Heart left ventricle (tissue), 16 donors: ENCODE data around the gene SLC16A7. TPM values are rescaled to one million over a fixed set of nuclear protein-coding genes. Genes with fewer than 3 reads are reported as not detected.

Experiments used
- ATAC-seq, 4 donors: fragments of 200-7000 bp; cut with Tn5 transposase; one replicate each; pipeline ENCODE4 v1.9.1; 2020 to 2022; ENCODE audit warnings: moderate library complexity in 4 of 4, mild to moderate bottlenecking in 3 of 4, moderate number of reproducible peaks in 1 of 4
- DNase-seq, 5 donors: peaks; one replicate each; pipeline ENCODE4 v3.0.0-alpha.2; 2020
- H3K27ac ChIP-seq, 12 donors: fragments of 200-600 bp; sonication (generic) in 4 of 12; one replicate each; pipeline versions ENCODE4 v1.5.0 to v1.8.0; 2016 to 2022; ENCODE audit warnings: mild to moderate bottlenecking in 2 of 12
- H3K27me3 ChIP-seq, 9 donors: fragments of 200-600 bp; sonication (generic) in 2 of 9; one replicate each; pipeline versions ENCODE4 v1.5.1 to v1.8.0; 2016 to 2022; ENCODE audit warnings: mild to moderate bottlenecking in 3 of 9
- H3K36me3 ChIP-seq, 9 donors: fragments of 200-600 bp; sonication (generic) in 2 of 9; one replicate each; pipeline versions ENCODE4 v1.5.0 to v1.8.0; 2018 to 2022; ENCODE audit warnings: mild to moderate bottlenecking in 2 of 9
- H3K4me1 ChIP-seq, 12 donors: fragments of 200-600 bp; sonication (generic) in 4 of 12; one replicate each; pipeline versions ENCODE4 v1.5.0 to v1.8.0; 2016 to 2022; ENCODE audit warnings: mild to moderate bottlenecking in 3 of 12
- H3K4me3 ChIP-seq, 12 donors: fragments of 200-600 bp; sonication (generic) in 4 of 12; one replicate each; pipeline versions ENCODE4 v1.5.0 to v1.8.0; 2017 to 2022; ENCODE audit warnings: mild to moderate bottlenecking in 9 of 12, moderate library complexity in 4 of 12
- H3K9me3 ChIP-seq, 12 donors: fragments of 200-600 bp; sonication (generic) in 4 of 12; one replicate each; pipeline versions ENCODE4 v1.5.0 to v1.8.0; 2016 to 2022; ENCODE audit warnings: mild to moderate bottlenecking in 1 of 12
- POLR2A ChIP-seq, 2 donors: fragments of 450-650 bp; IDR thresholded peaks; one replicate each; pipeline ENCODE4 v1.6.1; 2017; ENCODE audit warnings: antibody characterized with exemption in 2 of 2, mild to moderate bottlenecking in 2 of 2, moderate library complexity in 2 of 2
- WGBS, 4 donors: extraction: QIAGEN DNeasy Blood & Tissue Kit in 2 of 4; methylation state at CpG; one replicate each; pipeline versions ENCODE4 v1.1.5 to v1.1.7; 2013 to 2018; 5-methylcytosine and 5-hydroxymethylcytosine counted together
- intact Hi-C, 10 donors: fragments of 100-400 bp; cut with DNase I; formaldehyde crosslinking; loops; one replicate each; pipeline versions ENCODE4 v1.11.1 to v1.14.2; 2022
- polyA plus RNA-seq, 2 donors: library from polyadenylated mRNA; stranded (reverse); fragments of 200-250 nt; gene quantifications; one replicate each; pipeline ENCODE4 v1.2.3, GENCODE V29; 2013
- total RNA-seq, 9 donors: library from RNA; depleted of rRNA in 2 of 9; stranded (reverse); fragments of >200 nt in 2 of 9; fragmentation: NEBNext Ultra II Directional in 3 of 9; extraction: Animal tissue kit (Norgen Biotek cat#: 25700) in 3 of 9; gene quantifications; one replicate each; pipeline versions ENCODE4 v1.1.0 to v1.2.4, GENCODE V29; 2016 to 2023
- TF ChIP-seq, protein P1 (sequence below), 12 donors: fragments of 200-600 bp; sonication (generic) in 4 of 12; IDR thresholded peaks; one replicate each; pipeline versions ENCODE4 v1.5.0 to v1.8.0; 2018 to 2022; ENCODE audit warnings: antibody characterized with exemption in 12 of 12, mild to moderate bottlenecking in 5 of 12
- donor health status: ischemic (EF 13 %, LVEDD 7.1; RV severe dilation, severe dysfunction).
- donor health status: healthy with polysubstance abuse.
- donor health status: DM: no; HTN: yes; CAD: no.
- donor health status: DM: no; HTN: no; CAD: no.
- donor health status: ischemic (EF 25% LVEDD 6.9; RV normal size, moderate dysfunction).
- donor health status: ischemic (EF 25% LVEDD 5.7; RV mildly dilated, moderate dysfunction).
- donor health status: healthy.
- donor health status: DM: yes; HTN: yes; CAD: no.
- donor health status: ischemic (EF 35%, LVEDD 5.7; RV mildly dilated, moderate dysfunction).
- donor health status: nonischemic (EF 11% LVEDD 7.7; RV severe dilation, severe dysfunction).
- donor health status: DM: yes; HTN: yes; CAD: no.
- donor health status: PGD.
- donor health status: ischemic (EF 29% LVEDD 5.4; RV normal size, mild dysfunction).
- donor health status: nonischemic (EF 23%, LVEDD 6.1; RV moderate dilation, normal function).

SLC16A7 gene
- total and polyA plus RNA-seq, 11 donors, result 18.4 to 227 (median 121) TPM

DNA sequence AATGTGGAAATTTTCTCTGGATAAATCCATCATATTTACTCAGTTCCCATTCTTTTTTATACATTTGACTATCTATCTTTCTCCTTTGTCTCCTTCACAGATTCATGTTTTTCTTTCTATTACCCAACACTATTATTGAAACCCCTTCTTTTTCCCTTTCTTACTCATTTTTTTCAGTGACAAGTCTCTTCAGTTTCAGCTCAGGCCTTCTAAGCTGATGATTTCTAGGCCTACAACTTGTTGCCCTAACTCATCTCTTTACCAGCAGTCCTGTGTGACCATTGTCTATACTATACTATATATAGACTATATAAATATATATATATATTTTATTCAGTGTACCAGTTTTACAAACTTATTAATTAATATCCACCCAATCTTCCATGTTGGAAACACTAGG lies 31.8 kb downstream of the SLC16A7 start:
- no peaks in the 10 kb centered on the region for H3K36me3 ChIP-seq
- DNase-seq, result no peak
- intact Hi-C loops, result no loop called here

DNA sequence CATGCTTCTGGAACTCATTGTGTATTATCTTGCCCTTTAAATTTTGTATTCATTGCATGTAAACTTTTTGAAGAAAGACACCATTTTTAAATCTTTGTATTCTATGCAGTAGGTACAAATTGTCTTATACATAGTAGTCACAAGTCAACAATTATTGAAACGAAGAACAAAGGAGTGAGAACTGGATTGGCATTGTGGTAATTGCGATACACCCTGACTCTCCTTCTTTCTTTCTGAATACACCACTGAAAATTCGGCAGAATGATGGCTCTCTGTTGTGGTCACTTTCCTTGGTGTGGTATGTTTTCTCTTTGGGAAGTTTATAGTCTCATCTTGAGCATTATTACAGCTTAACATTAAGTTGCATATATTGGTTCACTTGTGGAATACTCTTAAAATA lies 34.1 kb downstream of the SLC16A7 start:
- TF ChIP-seq, protein P1, sequence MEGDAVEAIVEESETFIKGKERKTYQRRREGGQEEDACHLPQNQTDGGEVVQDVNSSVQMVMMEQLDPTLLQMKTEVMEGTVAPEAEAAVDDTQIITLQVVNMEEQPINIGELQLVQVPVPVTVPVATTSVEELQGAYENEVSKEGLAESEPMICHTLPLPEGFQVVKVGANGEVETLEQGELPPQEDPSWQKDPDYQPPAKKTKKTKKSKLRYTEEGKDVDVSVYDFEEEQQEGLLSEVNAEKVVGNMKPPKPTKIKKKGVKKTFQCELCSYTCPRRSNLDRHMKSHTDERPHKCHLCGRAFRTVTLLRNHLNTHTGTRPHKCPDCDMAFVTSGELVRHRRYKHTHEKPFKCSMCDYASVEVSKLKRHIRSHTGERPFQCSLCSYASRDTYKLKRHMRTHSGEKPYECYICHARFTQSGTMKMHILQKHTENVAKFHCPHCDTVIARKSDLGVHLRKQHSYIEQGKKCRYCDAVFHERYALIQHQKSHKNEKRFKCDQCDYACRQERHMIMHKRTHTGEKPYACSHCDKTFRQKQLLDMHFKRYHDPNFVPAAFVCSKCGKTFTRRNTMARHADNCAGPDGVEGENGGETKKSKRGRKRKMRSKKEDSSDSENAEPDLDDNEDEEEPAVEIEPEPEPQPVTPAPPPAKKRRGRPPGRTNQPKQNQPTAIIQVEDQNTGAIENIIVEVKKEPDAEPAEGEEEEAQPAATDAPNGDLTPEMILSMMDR (IDR thresholded peaks at IDR 0.05), result no peak
- no peak for TF ChIP-seq POLR2A (IDR thresholded peaks at IDR 0.05)
- no peak overlapping the region for H3K4me3 ChIP-seq
- no peaks in the 10 kb centered on the region for H3K9me3 ChIP-seq
- H3K27ac ChIP-seq, result no peak overlapping the region
- 94 to 95% (median 94%) methylated on average over 3 of the region's 3 CpGs for WGBS, 4 donors
- H3K4me1 ChIP-seq, result peaks cover 0 to 22% (median 1%) of the 10 kb centered on the region in 12 donors
- intact Hi-C loops, result no loop called here
- H3K27me3 ChIP-seq, result no peaks in the 10 kb centered on the region
- ATAC-seq (no peak), DNase-seq (no peak)
- no peaks in the 10 kb centered on the region for H3K36me3 ChIP-seq

More for the DNA sequence above, 31.8 kb downstream of the SLC16A7 start:
- H3K27ac ChIP-seq, result no peak overlapping the region
- H3K4me1 ChIP-seq, result peaks cover 0 to 16% (median 1%) of the 10 kb centered on the region in 12 donors
- no peak overlapping the region for H3K4me3 ChIP-seq
- H3K27me3 ChIP-seq, result no peaks in the 10 kb centered on the region
- ATAC-seq, result no peak
- no peaks in the 10 kb centered on the region for H3K9me3 ChIP-seq
- TF ChIP-seq POLR2A (IDR thresholded peaks at IDR 0.05), result no peak
- TF ChIP-seq, protein P1 (IDR thresholded peaks at IDR 0.05), result no peak

DNA sequence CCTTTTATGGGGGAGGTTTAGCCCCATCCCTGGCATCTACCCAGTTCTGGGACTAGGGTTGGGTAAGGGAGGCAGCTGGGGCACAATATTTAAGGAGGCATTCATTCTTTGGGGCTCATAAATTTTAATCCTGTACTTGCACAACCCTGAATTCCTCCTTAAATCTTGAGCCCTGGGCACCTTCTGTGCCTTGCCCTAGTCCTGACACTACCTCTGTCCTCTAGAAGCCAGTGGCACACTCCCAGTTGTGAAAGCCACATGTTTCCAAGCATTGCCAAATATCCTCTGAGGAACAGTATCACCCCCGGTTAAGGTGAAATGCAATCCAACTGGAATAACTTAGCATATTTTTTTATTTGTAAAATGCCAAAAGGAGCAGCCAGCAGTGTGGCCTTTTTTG lies 36.6 kb downstream of the SLC16A7 start:
- no peak overlapping the region for H3K27ac ChIP-seq

DNA sequence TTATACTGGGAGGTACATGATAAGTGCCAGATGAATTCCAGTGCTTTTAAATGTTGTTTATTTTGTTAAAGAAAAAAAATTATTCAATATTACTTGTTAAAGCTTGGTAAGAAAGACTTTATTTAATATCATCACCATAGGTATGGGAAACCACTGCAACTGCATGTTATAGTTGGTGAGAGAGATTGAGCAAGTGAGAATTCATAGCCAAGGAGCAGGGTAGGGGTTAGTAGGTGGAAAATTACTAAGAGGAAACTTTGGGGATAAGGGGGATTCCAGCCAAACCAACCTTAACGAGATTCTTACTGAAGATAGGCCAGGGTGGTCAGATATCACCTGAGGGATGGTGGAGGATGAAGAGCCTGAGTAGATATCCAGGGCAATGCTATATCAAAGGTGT lies 38.4 kb downstream of the SLC16A7 start:
- Histone ChIP-seq H3K4me1 (peaks cover 0 to 27% (median 4%) of the 10 kb centered on the region in 12 donors), H3K9me3 (no peaks in the 10 kb centered on the region), H3K4me3 (no peak overlapping the region), H3K27ac (no peak overlapping the region), H3K36me3 (no peaks in the 10 kb centered on the region), H3K27me3 (no peaks in the 10 kb centered on the region)
- DNase-seq (no peak), ATAC-seq (no peak)
- intact Hi-C loops, result no loop called here
- no peak for TF ChIP-seq POLR2A (IDR thresholded peaks at IDR 0.05)
- TF ChIP-seq, protein P1 (IDR thresholded peaks at IDR 0.05), result no peak
- WGBS, 4 donors, result 86 to 97% (median 87%) methylated on average over 1 of the region's 1 CpG

More for the DNA sequence above, 36.6 kb downstream of the SLC16A7 start:
- no peaks in the 10 kb centered on the region for H3K36me3 ChIP-seq
- 36 to 47% (median 41%) methylated on average over 1 of the region's 1 CpG for WGBS, 4 donors
- H3K4me1 ChIP-seq, result peaks cover 0 to 27% (median 5%) of the 10 kb centered on the region in 12 donors
- DNase-seq (peak in 2 of 5 donors; percentile 28 to 31), ATAC-seq (peak in 3 of 4 donors; percentile 69 to 77 (median 71))
- TF ChIP-seq, protein P1 (IDR thresholded peaks at IDR 0.05), result no peak
- no peak for TF ChIP-seq POLR2A (IDR thresholded peaks at IDR 0.05)
- no peaks in the 10 kb centered on the region for H3K27me3 ChIP-seq
- H3K4me3 ChIP-seq, result no peak overlapping the region
- no peaks in the 10 kb centered on the region for H3K9me3 ChIP-seq
- intact Hi-C loops, result no loop called here
